CD14-positive monocyte (primary cell): ENCODE measurements around the gene SLC6A18. TPM values are rescaled to one million over a fixed set of nuclear protein-coding genes. Genes with fewer than 3 reads are reported as not detected.

Source experiments
- DNase-seq, 3 donors: peaks; one replicate each; pipeline ENCODE4 v3.0.0-alpha.2; 2011 to 2022
- H2AFZ ChIP-seq: 2 replicates; pipeline ENCODE4 v1.6.0; 2012; ENCODE audit warnings: mild to moderate bottlenecking, low read depth, low read length, inconsistent platforms; ENCODE audit not compliant: insufficient read depth, poor library complexity, severe bottlenecking
- H3K27ac ChIP-seq, 2 donors: 1 replicate in 1 of 2; 2 replicates in 1 of 2; pipeline ENCODE4 v1.5.1; 2012 to 2013; ENCODE audit warnings: low read length in 2 of 2, control low read depth in 1 of 2, inconsistent platforms in 1 of 2, low read depth in 1 of 2, mild to moderate bottlenecking in 1 of 2
- H3K27me3 ChIP-seq, 2 donors: one replicate each; pipeline versions ENCODE4 v1.6.0 to v1.6.1; 2011 to 2013; ENCODE audit warnings: low read length in 2 of 2; ENCODE audit not compliant: control insufficient read depth in 2 of 2, insufficient read depth in 2 of 2
- H3K36me3 ChIP-seq, 2 donors: replicated peaks in 1 of 2; 1 replicate in 1 of 2; 2 replicates in 1 of 2; pipeline versions ENCODE4 v1.5.1 to v1.6.1; 2012 to 2013; ENCODE audit warnings: low read length in 2 of 2, control low read depth in 1 of 2, inconsistent platforms in 1 of 2, mild to moderate bottlenecking in 1 of 2; ENCODE audit not compliant: insufficient read depth in 2 of 2, control insufficient read depth in 1 of 2
- H3K4me1 ChIP-seq, 2 donors: 1 replicate in 1 of 2; 2 replicates in 1 of 2; pipeline versions ENCODE4 v1.5.1 to v1.6.1; 2012 to 2013; ENCODE audit warnings: low read length in 2 of 2, control low read depth in 1 of 2, inconsistent platforms in 1 of 2, mild to moderate bottlenecking in 1 of 2, moderate library complexity in 1 of 2; ENCODE audit not compliant: insufficient read depth in 2 of 2, control insufficient read depth in 1 of 2
- H3K4me2 ChIP-seq: replicated peaks from 2 replicates; pipeline ENCODE3; 2012; ENCODE audit warnings: low read length, moderate library complexity, mild to moderate bottlenecking; ENCODE audit not compliant: poor library complexity, severe bottlenecking; ENCODE audit errors: extremely low read depth
- H3K4me3 ChIP-seq, 3 experiments: fragments of 200-600 bp in 1 of 3; sonication (generic) in 1 of 3; replicated peaks in 1 of 3; 1 replicate in 2 of 3; 2 replicates in 1 of 3; pipeline ENCODE4 v1.5.1; 2011 to 2013; ENCODE audit warnings: low read length in 3 of 3, mild to moderate bottlenecking in 3 of 3, control low read depth in 2 of 3, low read depth in 2 of 3, inconsistent platforms in 1 of 3, moderate library complexity in 1 of 3
- H3K79me2 ChIP-seq: 2 replicates; pipeline ENCODE4 v1.6.0; 2012; ENCODE audit warnings: mild to moderate bottlenecking, control low read depth, inconsistent platforms, low read length, moderate library complexity; ENCODE audit not compliant: insufficient read depth
- H3K9ac ChIP-seq: 2 replicates; pipeline ENCODE4 v1.6.0; 2017; ENCODE audit warnings: low read length, mild to moderate bottlenecking; ENCODE audit not compliant: insufficient read depth, poor library complexity, severe bottlenecking
- H3K9me3 ChIP-seq, 2 donors: replicated peaks in 1 of 2; 1 replicate in 1 of 2; 2 replicates in 1 of 2; pipeline versions ENCODE4 v1.5.1 to v1.6.1; 2012 to 2013; ENCODE audit warnings: low read length in 2 of 2, control low read depth in 1 of 2; ENCODE audit not compliant: control insufficient read depth in 1 of 2, insufficient read depth in 1 of 2
- H4K20me1 ChIP-seq: 2 replicates; pipeline ENCODE4 v1.6.0; 2012; ENCODE audit warnings: mild to moderate bottlenecking, low read length, control low read depth, moderate library complexity; ENCODE audit not compliant: insufficient read depth
- H3K27ac Mint-ChIP-seq, 7 donors: one replicate each; pipeline ENCODE4 v1.8.0; 2020; ENCODE audit warnings: mild to moderate bottlenecking in 7 of 7, mixed read lengths in 7 of 7, moderate library complexity in 6 of 7, inconsistent platforms in 2 of 7
- H3K27me3 Mint-ChIP-seq, 3 donors: one replicate each; pipeline ENCODE4 v1.8.0; 2021 to 2022; ENCODE audit warnings: low read depth in 3 of 3, mild to moderate bottlenecking in 3 of 3, mixed read lengths in 3 of 3, moderate library complexity in 3 of 3, inconsistent platforms in 1 of 3
- H3K36me3 Mint-ChIP-seq, 2 donors: one replicate each; pipeline ENCODE4 v1.8.0; 2020; ENCODE audit warnings: mixed read lengths in 2 of 2, inconsistent platforms in 1 of 2, mild to moderate bottlenecking in 1 of 2
- H3K4me1 Mint-ChIP-seq: one replicate; pipeline ENCODE4 v1.8.0; 2020; ENCODE audit warnings: mild to moderate bottlenecking, mixed read lengths
- H3K4me3 Mint-ChIP-seq, 2 donors: one replicate each; pipeline ENCODE4 v1.8.0; 2020; ENCODE audit warnings: mild to moderate bottlenecking in 2 of 2, mixed read lengths in 2 of 2, moderate library complexity in 1 of 2
- H3K9me3 Mint-ChIP-seq, 7 donors: one replicate each; pipeline ENCODE4 v1.8.0; 2020 to 2022; ENCODE audit warnings: mixed read lengths in 7 of 7, mild to moderate bottlenecking in 6 of 7, moderate library complexity in 6 of 7, inconsistent platforms in 2 of 7
- CTCF ChIP-seq: fragments of 200-600 bp; IDR thresholded peaks from one replicate; pipeline ENCODE4 v1.8.0; 2022; ENCODE audit warnings: antibody characterized with exemption, mild to moderate bottlenecking
- WGBS: methylation state at CpG from one replicate; pipeline ENCODE4 v1.1.5; 2013; ENCODE audit warnings: missing lambda C conversion rate; ENCODE audit not compliant: insufficient coverage; 5-methylcytosine and 5-hydroxymethylcytosine counted together
- intact Hi-C, 2 donors: fragments of 100-400 bp; cut with micrococcal nuclease; formaldehyde crosslinking; loops; one replicate each; pipeline versions ENCODE4 v1.15.0 to v1.15.1; 2023
- polyA plus RNA-seq, 3 donors: library from polyadenylated mRNA; depleted of rRNA in 1 of 3; unstranded in 2 of 3; stranded (reverse) in 1 of 3; fragments of 300-500 nt in 2 of 3; fragments of >200 nt in 1 of 3; fragmentation: Illumina TruSeq in 2 of 3; gene quantifications; 1 replicate in 2 of 3; 2 replicates in 1 of 3; pipeline ENCODE4 v1.2.3, GENCODE V29; 2012 to 2021

Gene SLC6A18
- polyA plus RNA-seq, 3 donors: not detected

- Mint-ChIP-seq H3K4me1 (no peaks in the 10 kb centered on the region), H3K9me3 (no peaks in the 10 kb centered on the region), H3K27me3 (peaks cover 2 to 5% (median 2%) of the 10 kb centered on the region in 3 donors), H3K36me3 (no peaks in the 10 kb centered on the region), H3K27ac (no peak overlapping the region), H3K4me3 (no peak overlapping the region)
- no peak overlapping the region for H3K27ac ChIP-seq
- no peak overlapping the region for H3K4me2 ChIP-seq
- H3K9me3 ChIP-seq: no peaks in the 10 kb centered on the region
- H3K36me3 ChIP-seq: no peaks in the 10 kb centered on the region
- intact Hi-C loops: no loop called here
- H2AFZ ChIP-seq: no peak overlapping the region
- H4K20me1 ChIP-seq: no peaks in the 10 kb centered on the region
- H3K4me3 ChIP-seq: no peak overlapping the region
- H3K79me2 ChIP-seq: no peaks in the 10 kb centered on the region
- no peaks in the 10 kb centered on the region for H3K27me3 ChIP-seq
- no peak for DNase-seq
- H3K4me1 ChIP-seq: no peaks in the 10 kb centered on the region
- TF ChIP-seq CTCF: no peak
- H3K9ac ChIP-seq: no peak overlapping the region
- WGBS: 82% methylated on average over 28 of the region's 28 CpGs
Measured at GRCh38 chr5:1200495-1201326, 24.5 kb upstream of the SLC6A18 start.

- no peaks in the 10 kb centered on the region for H3K79me2 ChIP-seq
- H3K27ac Mint-ChIP-seq: no peak within 1 kb of the TSS
- no peak within 1 kb of the TSS for H3K9ac ChIP-seq
- H3K4me2 ChIP-seq: no peak within 1 kb of the TSS
- no peak for TF ChIP-seq CTCF
- H3K36me3 Mint-ChIP-seq: no peaks in the 10 kb centered on the region
- no peak within 1 kb of the TSS for H3K4me3 ChIP-seq
- no peaks in the 10 kb centered on the region for H3K4me1 Mint-ChIP-seq
- H4K20me1 ChIP-seq: no peaks in the 10 kb centered on the region
- intact Hi-C loops: no loop called here
- H3K9me3 Mint-ChIP-seq: peaks cover 0 to 1% (median 0%) of the 10 kb centered on the region in 7 donors
- H3K27me3 ChIP-seq: no peaks in the 10 kb centered on the region
- H3K27me3 Mint-ChIP-seq: peaks cover 3 to 5% (median 4%) of the 10 kb centered on the region in 3 donors
- DNase-seq: no peak
- 84% methylated on average over 51 of the region's 51 CpGs for WGBS
- no peaks in the 10 kb centered on the region for H3K9me3 ChIP-seq
- H3K4me3 Mint-ChIP-seq: no peak within 1 kb of the TSS
- no peak within 1 kb of the TSS for H2AFZ ChIP-seq
- H3K36me3 ChIP-seq: no peaks in the 10 kb centered on the region
- no peaks in the 10 kb centered on the region for H3K4me1 ChIP-seq
- no peak within 1 kb of the TSS for H3K27ac ChIP-seq
Measured at GRCh38 chr5:1201327-1202025, 23.7 kb upstream of the SLC6A18 start, which contains the start of gene SLC6A19. SLC6A19 (plus strand) TSS chr5:1201595; CDS start chr5:1201651, 56 bp downstream.
